Endothelial cell of umbilical vein (primary cell): Measurements from ENCODE around the gene TNIP3. TPM values are rescaled to one million over a fixed set of nuclear protein-coding genes. Genes with fewer than 3 reads are reported as not detected.

Experiments used
- BruUV-seq: library from RNA; stranded (reverse); fragments of 400-500 nt; replicated peaks from 2 replicates; lab custom pipeline; 2021; lab: Mats Ljungman, UMichigan
- CTCF ChIA-PET: fragments of 300-600, 350-600 bp; sonication (Branson Sonifier 250); formaldehyde crosslinking; loops from one replicate; lab custom pipeline; 2021; ENCODE audit warnings: antibody characterized with exemption, inconsistent platforms; lab: Charles Lee
- POLR2A ChIA-PET: fragments of 300-600, 350-600 bp; sonication (Branson Sonifier 250); formaldehyde crosslinking; loops from one replicate; lab custom pipeline; 2021; ENCODE audit warnings: antibody characterized with exemption, inconsistent platforms; lab: Charles Lee
- DNase-seq: peaks from one replicate; pipeline ENCODE4 v3.0.0-alpha.2; 2011; ENCODE audit warnings: low read depth, low spot score
- FAIRE-seq: peaks from 2 replicates; lab custom pipeline; 2011; peaks lifted over from hg19 to GRCh38; lab: Jason Lieb, UNC
- H2AFZ ChIP-seq: 2 replicates; pipeline ENCODE4 v1.6.0; 2012; ENCODE audit warnings: low read depth, low read length, control low read depth, inconsistent platforms
- H3K27ac ChIP-seq: 2 replicates; pipeline ENCODE4 v1.5.1; 2011; ENCODE audit warnings: low read depth, mild to moderate bottlenecking, control low read depth, low read length, moderate library complexity; ENCODE audit not compliant: insufficient read depth
- H3K27me3 ChIP-seq, 2 experiments: 2 replicates each; pipeline versions ENCODE4 v1.6.0 to v1.6.1; 2011; ENCODE audit warnings: low read length in 2 of 2, mixed read lengths in 1 of 2; ENCODE audit not compliant: control insufficient read depth in 2 of 2, insufficient read depth in 2 of 2
- H3K36me3 ChIP-seq, 2 experiments: 2 replicates in 1 of 2; 3 replicates in 1 of 2; pipeline ENCODE4 v1.5.1; 2011; ENCODE audit warnings: low read length in 2 of 2, mild to moderate bottlenecking in 1 of 2, moderate library complexity in 1 of 2; ENCODE audit not compliant: control insufficient read depth in 2 of 2, insufficient read depth in 2 of 2; ENCODE audit errors: extremely low read depth in 1 of 2
- H3K4me1 ChIP-seq: 3 replicates; pipeline ENCODE4 v1.5.1; 2011; ENCODE audit warnings: mild to moderate bottlenecking, low read length; ENCODE audit not compliant: control insufficient read depth, insufficient read depth; ENCODE audit errors: extremely low read depth
- H3K4me2 ChIP-seq: 2 replicates; pipeline ENCODE4 v1.6.1; 2011; ENCODE audit warnings: low read length, control low read depth, mixed read lengths; ENCODE audit not compliant: insufficient read depth
- H3K4me3 ChIP-seq, 3 experiments: fragments of 200-600 bp in 1 of 3; sonication (generic), shearing (Covaris generic) in 1 of 3; replicated peaks in 1 of 3; 2 replicates each; pipeline ENCODE4 v1.5.1; 2011 to 2016; ENCODE audit warnings: control low read depth in 3 of 3, low read length in 3 of 3, mild to moderate bottlenecking in 2 of 3, inconsistent platforms in 1 of 3, low read depth in 1 of 3, moderate library complexity in 1 of 3; ENCODE audit not compliant: insufficient read depth in 1 of 3
- H3K79me2 ChIP-seq: 2 replicates; pipeline ENCODE4 v1.6.0; 2012; ENCODE audit warnings: low read length, inconsistent platforms; ENCODE audit not compliant: control insufficient read depth, insufficient read depth
- H3K9ac ChIP-seq: replicated peaks from 2 replicates; pipeline ENCODE3; 2011; ENCODE audit warnings: low read length, control low read depth; ENCODE audit not compliant: insufficient read depth; ENCODE audit errors: extremely low read depth
- H3K9me1 ChIP-seq: replicated peaks from 3 replicates; pipeline ENCODE4 v1.6.0; 2011; ENCODE audit warnings: mild to moderate bottlenecking, low read length; ENCODE audit not compliant: control insufficient read depth, insufficient read depth; ENCODE audit errors: extremely low read depth
- H3K9me3 ChIP-seq: replicated peaks from 2 replicates; pipeline ENCODE4 v1.5.1; 2012; ENCODE audit warnings: low read length, inconsistent platforms; ENCODE audit not compliant: control insufficient read depth, insufficient read depth
- H4K20me1 ChIP-seq: replicated peaks from 2 replicates; pipeline ENCODE3; 2011; ENCODE audit warnings: mild to moderate bottlenecking, low read length; ENCODE audit not compliant: control insufficient read depth, insufficient read depth; ENCODE audit errors: extremely low read depth
- CTCF ChIP-seq, 2 donors: IDR thresholded peaks; 1 replicate in 1 of 2; 2 replicates in 1 of 2; pipeline ENCODE4 v1.5.1; 2011; ENCODE audit warnings: low read length in 2 of 2, mild to moderate bottlenecking in 2 of 2, moderate library complexity in 2 of 2, control low read depth in 1 of 2, inconsistent platforms in 1 of 2, low read depth in 1 of 2; ENCODE audit not compliant: insufficient read depth in 1 of 2; ENCODE audit errors: extremely low read depth in 1 of 2
- EZH2 ChIP-seq: IDR thresholded peaks from 2 replicates; pipeline ENCODE4 v1.6.1; 2012; ENCODE audit warnings: borderline replicate concordance, low read depth, mild to moderate bottlenecking, moderate library complexity, low read length, inconsistent platforms; ENCODE audit not compliant: severe bottlenecking
- FOS ChIP-seq: IDR thresholded peaks from 2 replicates; pipeline ENCODE4 v1.6.1; 2011; ENCODE audit warnings: mild to moderate bottlenecking, low read length, moderate library complexity, borderline replicate concordance; ENCODE audit not compliant: insufficient read depth
- GATA2 ChIP-seq: IDR thresholded peaks from 2 replicates; pipeline ENCODE4 v1.7.0; 2011; ENCODE audit warnings: low read depth, mild to moderate bottlenecking, moderate library complexity, mixed read lengths, low read length; ENCODE audit not compliant: insufficient read length, insufficient read depth
- JUN ChIP-seq: IDR thresholded peaks from 2 replicates; pipeline ENCODE4 v1.6.1; 2011; ENCODE audit warnings: borderline replicate concordance, low read depth; ENCODE audit not compliant: insufficient read length, insufficient read depth
- MYC ChIP-seq: IDR thresholded peaks from one replicate; pipeline ENCODE4 v1.6.1; 2011; ENCODE audit warnings: mild to moderate bottlenecking, low read depth, low read length
- POLR2A ChIP-seq: IDR thresholded peaks from 2 replicates; pipeline ENCODE4 v1.6.1; 2012; ENCODE audit warnings: low read depth, mild to moderate bottlenecking, control low read depth, low read length
- POLR2AphosphoS5 ChIP-seq: IDR thresholded peaks from 2 replicates; pipeline ENCODE4 v1.6.1; 2012; ENCODE audit warnings: low read depth, mild to moderate bottlenecking, control low read depth, low read length, moderate library complexity; ENCODE audit not compliant: insufficient read depth
- dilution Hi-C: fragments of 300-500 bp; cut with MboI; formaldehyde crosslinking; loops from one replicate; pipeline ENCODE4 v1.15.0; 2019; ENCODE audit warnings: low sequenced_read_pairs; ENCODE audit not compliant: extremely low pct_ligation_motif_present
- intact Hi-C: fragments of 100-400 bp; cut with micrococcal nuclease; formaldehyde crosslinking; loops from one replicate; pipeline ENCODE4 v1.10.0; 2022
- polyA plus RNA-seq, 4 experiments: library from polyadenylated mRNA; depleted of rRNA in 3 of 4; stranded (reverse) in 3 of 4; unstranded in 1 of 4; fragments of >200 nt; gene quantifications; 2 replicates each; pipeline versions ENCODE4 v1.2.1 to v1.2.3, GENCODE V29; 2011 to 2012; ENCODE audit warnings: missing spikeins in 1 of 4
- total RNA-seq: library from RNA; stranded (reverse); gene quantifications from 2 replicates; pipeline ENCODE4 v1.2.3, GENCODE V29; 2021

TNIP3 gene
- total and polyA plus RNA-seq, 2 donors (not counting 3 experiments of a cell fraction or from before 2014, with no cell fraction given): not detected

- peaks cover 10% of the 10 kb centered on the region for H3K4me1 ChIP-seq
Measured at GRCh38 chr4:121139533-121140222, 24.4 kb downstream of the TNIP3 start.

GRCh38 chr4:121138039-121138825 is 25.9 kb downstream of the TNIP3 start:
- FAIRE-seq: no peak
- no peak overlapping the region for H3K4me3 ChIP-seq

More at GRCh38 chr4:121139533-121140222, 24.4 kb downstream of the TNIP3 start:
- DNase-seq (peak; percentile 77), FAIRE-seq (no peak)
- POLR2A ChIA-PET: no interaction called here
- Histone ChIP-seq H3K9me3 (no peaks in the 10 kb centered on the region), H4K20me1 (no peaks in the 10 kb centered on the region), H3K4me3 (no peak overlapping the region), H2AFZ (no peak overlapping the region), H3K9me1 (no peaks in the 10 kb centered on the region), H3K4me2 (peak overlapping the region; percentile 28), H3K27ac (peak overlapping the region; percentile 63), H3K27me3 (no peaks in the 10 kb centered on the region), H3K79me2 (no peaks in the 10 kb centered on the region), H3K9ac (no peak overlapping the region), H3K36me3 (no peaks in the 10 kb centered on the region)
- TF ChIP-seq POLR2A (no peak), JUN (peak; percentile 34)
- intact Hi-C loops (loop anchor here (1.0 kb wide), 1 partner anchor 17 kb away; no protein-coding TSS in a partner anchor), dilution Hi-C loops (no loop called here)
- CTCF ChIA-PET: interaction anchor here (1.0 kb wide), 1 partner anchor 21 kb away, joined by 3 read pairs; no protein-coding TSS in a partner anchor
- BruUV-seq: no TSS peak

More at GRCh38 chr4:121138039-121138825, 25.9 kb downstream of the TNIP3 start:
- Histone ChIP-seq H3K79me2 (no peaks in the 10 kb centered on the region), H3K9me1 (no peaks in the 10 kb centered on the region), H4K20me1 (no peaks in the 10 kb centered on the region), H2AFZ (no peak overlapping the region), H3K27me3 (no peaks in the 10 kb centered on the region), H3K4me1 (peaks cover 10% of the 10 kb centered on the region), H3K27ac (no peak overlapping the region), H3K36me3 (no peaks in the 10 kb centered on the region), H3K4me2 (no peak overlapping the region), H3K9ac (no peak overlapping the region), H3K9me3 (no peaks in the 10 kb centered on the region)
- intact Hi-C loops: no loop called here
- no peak for DNase-seq
- ChIA-PET POLR2A (no interaction called here), CTCF (interaction anchor here (0.6 to 1.2 kb wide), 2 partner anchors 21 to 34 kb away, joined by 3 read pairs; no protein-coding TSS in a partner anchor)
- BruUV-seq: no TSS peak
- dilution Hi-C loops: no loop called here
- TF ChIP-seq FOS: no peak
- TF ChIP-seq GATA2: no peak
- TF ChIP-seq MYC: no peak
- TF ChIP-seq EZH2: no peak
- TF ChIP-seq CTCF (IDR thresholded peaks at IDR 0.05; ENCODE audit: extremely low read depth in 1 of 2, insufficient read depth in 1 of 2, low read depth in 1 of 2, low read length in 2 of 2): no peak
- TF ChIP-seq POLR2AphosphoS5: no peak
- TF ChIP-seq JUN: no peak
